Body of pancreas (tissue), 4 donors: Measurements from ENCODE around the gene WIPI1. TPM values are rescaled to one million over a fixed set of nuclear protein-coding genes. Genes with fewer than 3 reads are reported as not detected.
"Not testable (repeated sequence)": the region's sequence is repeated elsewhere in the genome, so short reads cannot be mapped to it uniquely, and the experiment has no call there.

Source experiments
- ATAC-seq: fragments of 150-250 bp; one replicate; pipeline ENCODE4 v1.9.1; 2016
- DNase-seq, 4 donors: peaks; one replicate each; pipeline ENCODE4 v3.0.0-alpha.2; 2019
- H3K27ac ChIP-seq, 4 donors: fragments of 200-600 bp; sonication (generic); 1 replicate in 3 of 4; 2 replicates in 1 of 4; pipeline versions ENCODE4 v1.5.1 to v1.6.1; 2016 to 2019; ENCODE audit warnings: mild to moderate bottlenecking in 1 of 4, mixed read lengths in 1 of 4, moderate library complexity in 1 of 4
- H3K27me3 ChIP-seq, 2 donors: fragments of 200-600 bp; sonication (generic); one replicate each; pipeline ENCODE4 v1.6.0; 2016; ENCODE audit warnings: mild to moderate bottlenecking in 1 of 2
- H3K36me3 ChIP-seq, 2 donors: fragments of 200-600 bp; sonication (generic); replicated peaks in 1 of 2; 2 replicates each; pipeline ENCODE4 v1.5.1; 2016; ENCODE audit warnings: low read depth in 2 of 2; ENCODE audit not compliant: insufficient read depth in 1 of 2
- H3K4me1 ChIP-seq: fragments of 200-600 bp; sonication (generic); one replicate; pipeline ENCODE4 v1.6.0; 2016
- H3K4me3 ChIP-seq, 2 donors: fragments of 200-600 bp; sonication (generic); 1 replicate in 1 of 2; 2 replicates in 1 of 2; pipeline ENCODE4 v1.5.1; 2016 to 2019
- H3K9me3 ChIP-seq, 3 donors: fragments of 200-600 bp; sonication (generic); 1 replicate in 2 of 3; 2 replicates in 1 of 3; pipeline ENCODE4 v1.5.1; 2016
- CTCF ChIP-seq, 7 experiments: fragments of 450-650 bp in 4 of 7; fragments of 200-600 bp in 3 of 7; sonication (generic) in 3 of 7; IDR thresholded peaks; one replicate each; pipeline ENCODE4 v1.5.1; 2016 to 2019; ENCODE audit warnings: antibody characterized with exemption in 7 of 7
- POLR2A ChIP-seq, 3 donors: fragments of 450-650 bp; IDR thresholded peaks; one replicate each; pipeline ENCODE4 v1.6.1; 2016; ENCODE audit warnings: antibody characterized with exemption in 3 of 3, mild to moderate bottlenecking in 2 of 3
- WGBS, 2 donors: methylation state at CpG; one replicate each; pipeline ENCODE4 v1.1.5; 2017; 5-methylcytosine and 5-hydroxymethylcytosine counted together
- intact Hi-C: fragments of 100-400 bp; cut with DNase I; formaldehyde crosslinking; loops from one replicate; pipeline ENCODE4 v1.15.1; 2023
- total RNA-seq, 2 donors: library from RNA; depleted of rRNA; stranded (reverse); fragments of >200 nt; gene quantifications; one replicate each; pipeline ENCODE4 v1.1.0, GENCODE V29; 2016

WIPI1 gene
- total RNA-seq, 2 donors from 2014 or later = 20.5 to 22.4 TPM

- WGBS, 2 donors = 91 to 95% methylated on average over 3 of the region's 3 CpGs
- ATAC-seq = no peak
Measured at GRCh38 chr17:68417317-68417716, 40.0 kb downstream of the WIPI1 start.

GRCh38 chr17:68414901-68415300, 42.4 kb downstream of the WIPI1 start:
- not testable (repeated sequence) for ATAC-seq

More at GRCh38 chr17:68417317-68417716, 40.0 kb downstream of the WIPI1 start:
- no peaks in the 10 kb centered on the region for H3K27me3 ChIP-seq
- no peaks in the 10 kb centered on the region for H3K4me1 ChIP-seq
- H3K36me3 ChIP-seq = peaks cover 0 to 16% of the 10 kb centered on the region in 2 donors
- no peak overlapping the region for H3K4me3 ChIP-seq
- intact Hi-C loops = no loop called here
- no peak for DNase-seq
- TF ChIP-seq POLR2A (IDR thresholded peaks at IDR 0.05) (no peak), CTCF (IDR thresholded peaks at IDR 0.05) (no peak)
- peaks cover 0 to 13% (median 0%) of the 10 kb centered on the region in 3 donors for H3K9me3 ChIP-seq
- no peak overlapping the region for H3K27ac ChIP-seq

DNA sequence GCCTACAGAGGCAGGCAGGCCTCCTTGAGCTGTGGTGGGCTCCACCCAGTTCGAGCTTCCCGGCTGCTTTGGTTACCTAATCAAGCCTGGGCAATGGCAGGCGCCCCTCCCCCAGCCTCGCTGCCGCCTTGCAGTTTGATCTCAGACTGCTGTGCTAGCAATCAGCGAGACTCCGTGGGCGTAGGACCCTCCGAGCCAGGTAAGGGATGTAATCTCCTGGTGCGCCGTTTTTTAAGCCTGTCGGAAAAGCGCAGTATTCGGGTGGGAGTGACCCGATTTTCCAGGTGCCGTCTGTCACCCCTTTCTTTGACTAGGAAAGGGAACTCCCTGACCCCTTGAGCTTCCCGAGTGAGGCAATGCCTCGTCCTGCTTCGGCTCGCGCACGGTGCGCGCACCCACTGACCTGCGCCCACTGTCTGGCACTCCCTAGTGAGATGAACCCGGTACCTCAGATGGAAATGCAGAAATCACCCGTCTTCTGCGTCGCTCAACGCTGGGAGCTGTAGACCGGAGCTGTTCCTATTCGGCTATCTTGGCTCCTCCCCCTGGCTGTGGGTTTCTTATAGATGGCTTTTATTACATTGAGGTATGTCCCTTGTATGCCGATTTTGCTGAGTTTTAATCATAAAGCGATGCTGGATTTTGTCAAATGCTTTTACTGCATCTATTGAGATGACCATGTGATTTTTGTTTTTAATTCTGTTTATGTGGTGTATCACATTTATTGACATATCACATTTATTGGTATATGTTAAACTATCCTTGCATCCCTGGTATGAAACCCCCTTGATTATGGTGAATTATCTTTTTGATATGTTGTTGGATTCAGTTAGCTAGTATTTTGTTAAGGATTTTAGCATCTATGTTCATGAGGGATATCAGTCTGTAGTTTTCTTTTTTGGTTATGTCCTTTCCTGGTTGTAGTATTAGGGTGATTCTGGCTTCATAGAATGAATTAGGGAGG, 43.4 kb downstream of the WIPI1 start:
- H3K36me3 ChIP-seq, H3K27me3 ChIP-seq, intact Hi-C loops, ATAC-seq, H3K4me1 ChIP-seq, H3K4me3 ChIP-seq, H3K27ac ChIP-seq: not testable (repeated sequence)
- H3K9me3 ChIP-seq = peaks cover 0 to 13% (median 0%) of the 10 kb centered on the region in 3 donors
- 5 to 10% methylated on average over 10 to 34 of the region's 34 CpGs for WGBS, 2 donors
- DNase-seq = peak in 2 of 4 donors; percentile 25 to 38
- TF ChIP-seq POLR2A (IDR thresholded peaks at IDR 0.05) = peak in 1 of 3 donors; percentile 7

More at GRCh38 chr17:68414901-68415300, 42.4 kb downstream of the WIPI1 start:
- H3K4me3 ChIP-seq, H3K4me1 ChIP-seq, H3K27me3 ChIP-seq, intact Hi-C loops, H3K27ac ChIP-seq, DNase-seq, H3K36me3 ChIP-seq: not testable (repeated sequence)
- H3K9me3 ChIP-seq = peaks cover 0 to 13% (median 0%) of the 10 kb centered on the region in 3 donors

DNA sequence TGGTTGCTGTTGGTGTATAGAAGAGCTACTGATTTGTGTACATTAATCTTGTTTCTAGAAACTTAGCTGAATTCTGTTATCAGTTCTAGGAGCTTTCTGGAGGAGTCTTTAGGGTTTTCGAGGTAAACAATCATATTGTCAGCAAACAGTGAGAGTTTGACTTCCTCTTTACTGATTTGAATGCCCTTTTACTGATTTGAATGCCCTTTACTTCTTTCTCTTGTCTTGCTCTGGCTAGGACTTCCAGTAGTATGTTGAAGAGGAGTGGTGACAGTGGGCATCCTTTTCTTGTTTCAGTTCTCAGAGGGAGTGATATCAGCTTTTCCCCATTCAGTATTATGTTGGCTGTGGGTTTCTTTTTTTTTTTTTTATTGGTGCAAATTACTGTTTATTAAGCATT, 49.6 kb downstream of the WIPI1 start:
- H3K4me3 ChIP-seq, H3K27me3 ChIP-seq, H3K36me3 ChIP-seq, H3K27ac ChIP-seq, DNase-seq, intact Hi-C loops, H3K4me1 ChIP-seq, H3K9me3 ChIP-seq, ATAC-seq: not testable (repeated sequence)
- WGBS, 2 donors = 70 to 78% methylated on average over 1 of the region's 1 CpG

DNA sequence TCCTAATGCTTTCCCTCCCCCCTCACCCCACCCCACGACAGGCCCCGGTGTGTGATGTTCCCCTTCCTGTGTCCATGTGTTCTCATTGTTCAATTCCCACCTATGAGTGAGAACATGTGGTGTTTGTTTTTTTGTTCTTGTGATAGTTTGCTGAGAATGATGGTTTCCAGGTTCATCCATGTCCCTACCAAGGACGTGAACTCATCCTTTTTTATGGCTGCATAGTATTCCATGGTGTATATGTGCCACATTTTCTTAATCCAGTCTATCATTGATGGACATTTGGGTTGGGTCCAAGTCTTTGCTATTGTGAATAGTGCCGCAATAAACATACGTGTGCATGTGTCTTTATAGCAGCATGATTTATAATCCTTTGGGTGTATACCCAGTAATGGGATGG, 53.5 kb downstream of the WIPI1 start:
- DNase-seq, intact Hi-C loops: not testable (repeated sequence)
- 76 to 85% methylated on average over 5 of the region's 5 CpGs for WGBS, 2 donors

DNA sequence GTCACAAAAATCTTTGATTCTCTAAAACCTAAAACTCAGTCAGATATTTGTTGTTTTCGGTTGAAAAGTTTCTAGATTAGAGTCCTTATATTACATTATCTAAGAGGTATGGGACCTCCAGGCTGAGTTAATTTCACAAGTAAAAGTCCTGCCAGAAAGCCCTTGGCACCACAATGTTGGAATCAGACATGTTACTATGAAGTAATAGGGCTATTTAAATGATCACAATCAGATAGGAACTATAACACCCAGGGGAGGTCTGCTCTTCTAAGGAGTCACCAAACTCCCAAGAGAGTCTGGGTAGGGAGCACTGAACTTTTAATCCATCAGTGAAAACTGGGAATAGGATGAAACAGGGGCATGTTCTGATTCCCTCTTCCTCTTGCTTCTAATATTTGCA, 54.2 kb downstream of the WIPI1 start:
- Histone ChIP-seq H3K9me3 (peaks cover 0 to 9% (median 0%) of the 10 kb centered on the region in 3 donors), H3K4me3 (no peak overlapping the region), H3K27ac (no peak overlapping the region), H3K27me3 (no peaks in the 10 kb centered on the region), H3K4me1 (no peaks in the 10 kb centered on the region), H3K36me3 (no peaks in the 10 kb centered on the region)
- intact Hi-C loops = no loop called here
- DNase-seq = no peak
- no peak for TF ChIP-seq POLR2A (IDR thresholded peaks at IDR 0.05)
- no peak for TF ChIP-seq CTCF (IDR thresholded peaks at IDR 0.05)
- WGBS, 2 donors = 88 to 93% methylated on average over 1 of the region's 1 CpG
- no peak for ATAC-seq

More for the DNA sequence above, 53.5 kb downstream of the WIPI1 start:
- H3K36me3 ChIP-seq, ATAC-seq, H3K4me3 ChIP-seq, H3K4me1 ChIP-seq, H3K9me3 ChIP-seq, H3K27me3 ChIP-seq, H3K27ac ChIP-seq: not testable (repeated sequence)
